Immature natural killer cell (primary cell): Measurements from ENCODE around the gene SOX6. TPM values are rescaled to one million over a fixed set of nuclear protein-coding genes. Genes with fewer than 3 reads are reported as not detected.

Experiments
- DNase-seq, 3 donors: peaks; one replicate each; pipeline ENCODE4 v3.0.0; 2022; ENCODE audit warnings: mixed read lengths in 1 of 3
- H3K27ac Mint-ChIP-seq, 6 donors: one replicate each; pipeline ENCODE4 v1.8.0; 2020; ENCODE audit warnings: mixed read lengths in 6 of 6, mild to moderate bottlenecking in 5 of 6, inconsistent platforms in 4 of 6, moderate library complexity in 3 of 6
- H3K27me3 Mint-ChIP-seq, 3 donors: one replicate each; pipeline ENCODE4 v1.8.0; 2020 to 2021; ENCODE audit warnings: low read depth in 3 of 3, mild to moderate bottlenecking in 3 of 3, mixed read lengths in 3 of 3, moderate library complexity in 3 of 3, inconsistent platforms in 1 of 3
- H3K36me3 Mint-ChIP-seq, 3 donors: one replicate each; pipeline ENCODE4 v1.8.0; 2020; ENCODE audit warnings: mixed read lengths in 3 of 3, inconsistent platforms in 2 of 3, mild to moderate bottlenecking in 2 of 3
- H3K4me1 Mint-ChIP-seq, 2 donors: one replicate each; pipeline ENCODE4 v1.8.0; 2020; ENCODE audit warnings: inconsistent platforms in 2 of 2, mild to moderate bottlenecking in 2 of 2, mixed read lengths in 2 of 2, moderate library complexity in 1 of 2
- H3K4me3 Mint-ChIP-seq, 5 donors: one replicate each; pipeline ENCODE4 v1.8.0; 2020; ENCODE audit warnings: mild to moderate bottlenecking in 5 of 5, mixed read lengths in 5 of 5, inconsistent platforms in 3 of 5, moderate library complexity in 3 of 5
- H3K9me3 Mint-ChIP-seq, 6 donors: one replicate each; pipeline ENCODE4 v1.8.0; 2020; ENCODE audit warnings: mild to moderate bottlenecking in 6 of 6, mixed read lengths in 6 of 6, inconsistent platforms in 4 of 6, moderate library complexity in 3 of 6
- polyA plus RNA-seq, 3 donors: library from polyadenylated mRNA; unstranded; fragments of 300-500 nt; fragmentation: Illumina TruSeq; gene quantifications; one replicate each; pipeline ENCODE4 v1.2.3, GENCODE V29; 2021

The SOX6 gene
- polyA plus RNA-seq, 3 donors from 2014 or later, result not detected

GRCh38 chr11:15944460-15944859, 411.9 kb downstream of the SOX6 start:
- H3K4me1 Mint-ChIP-seq, result no peaks in the 10 kb centered on the region
- no peaks in the 10 kb centered on the region for H3K36me3 Mint-ChIP-seq
- no peak overlapping the region for H3K27ac Mint-ChIP-seq
- no peak overlapping the region for H3K4me3 Mint-ChIP-seq
- peaks cover 2 to 14% (median 8%) of the 10 kb centered on the region in 6 donors for H3K9me3 Mint-ChIP-seq
- no peak for DNase-seq
- peaks cover 2 to 6% (median 3%) of the 10 kb centered on the region in 3 donors for H3K27me3 Mint-ChIP-seq

- Mint-ChIP-seq H3K27me3 (peaks cover 2 to 6% (median 3%) of the 10 kb centered on the region in 3 donors), H3K9me3 (peaks cover 2 to 12% (median 7%) of the 10 kb centered on the region in 6 donors), H3K27ac (no peak overlapping the region), H3K36me3 (no peaks in the 10 kb centered on the region), H3K4me1 (no peaks in the 10 kb centered on the region), H3K4me3 (no peak overlapping the region)
- no peak for DNase-seq
These were observed 412.7 kb downstream of the SOX6 start for GRCh38 chr11:15943418-15944197.

- peaks cover 0 to 6% (median 2%) of the 10 kb centered on the region in 3 donors for H3K27me3 Mint-ChIP-seq
- H3K27ac Mint-ChIP-seq, result no peak overlapping the region
- H3K4me3 Mint-ChIP-seq, result no peak overlapping the region
- H3K36me3 Mint-ChIP-seq, result no peaks in the 10 kb centered on the region
- H3K9me3 Mint-ChIP-seq, result peaks cover 0 to 9% (median 6%) of the 10 kb centered on the region in 6 donors
- DNase-seq, result no peak
- no peaks in the 10 kb centered on the region for H3K4me1 Mint-ChIP-seq
These were observed 413.4 kb downstream of the SOX6 start for GRCh38 chr11:15942936-15943335.

GRCh38 chr11:15942126-15942525, 414.2 kb downstream of the SOX6 start:
- H3K27me3 Mint-ChIP-seq, result peaks cover 0 to 6% (median 2%) of the 10 kb centered on the region in 3 donors
- no peak overlapping the region for H3K27ac Mint-ChIP-seq
- H3K9me3 Mint-ChIP-seq, result peaks cover 0 to 6% (median 5%) of the 10 kb centered on the region in 6 donors
- H3K4me1 Mint-ChIP-seq, result no peaks in the 10 kb centered on the region
- no peaks in the 10 kb centered on the region for H3K36me3 Mint-ChIP-seq
- no peak for DNase-seq
- no peak overlapping the region for H3K4me3 Mint-ChIP-seq

GRCh38 chr11:15941206-15941770, 415.1 kb downstream of the SOX6 start:
- DNase-seq, result no peak
- H3K4me1 Mint-ChIP-seq, result no peaks in the 10 kb centered on the region
- H3K36me3 Mint-ChIP-seq, result no peaks in the 10 kb centered on the region
- peaks cover 0 to 6% (median 3%) of the 10 kb centered on the region in 6 donors for H3K9me3 Mint-ChIP-seq
- peaks cover 0 to 8% (median 2%) of the 10 kb centered on the region in 3 donors for H3K27me3 Mint-ChIP-seq
- no peak overlapping the region for H3K27ac Mint-ChIP-seq
- H3K4me3 Mint-ChIP-seq, result no peak overlapping the region

- Mint-ChIP-seq H3K9me3 (peaks cover 0 to 6% (median 2%) of the 10 kb centered on the region in 6 donors), H3K4me3 (no peak overlapping the region), H3K27ac (no peak overlapping the region), H3K36me3 (no peaks in the 10 kb centered on the region), H3K27me3 (peaks cover 0 to 8% (median 2%) of the 10 kb centered on the region in 3 donors), H3K4me1 (no peaks in the 10 kb centered on the region)
- DNase-seq, result peak in 2 of 3 donors; percentile 19 to 21
These were observed 415.7 kb downstream of the SOX6 start for GRCh38 chr11:15940462-15941205.

GRCh38 chr11:15938983-15939382, 417.4 kb downstream of the SOX6 start:
- Mint-ChIP-seq H3K4me3 (no peak overlapping the region), H3K27ac (no peak overlapping the region), H3K9me3 (peaks cover 0 to 8% (median 2%) of the 10 kb centered on the region in 6 donors), H3K4me1 (no peaks in the 10 kb centered on the region), H3K36me3 (no peaks in the 10 kb centered on the region), H3K27me3 (peaks cover 0 to 8% (median 2%) of the 10 kb centered on the region in 3 donors)
- DNase-seq, result no peak

GRCh38 chr11:15938121-15938611, 418.2 kb downstream of the SOX6 start:
- Mint-ChIP-seq H3K9me3 (peaks cover 0 to 11% (median 4%) of the 10 kb centered on the region in 6 donors), H3K4me3 (no peak overlapping the region), H3K4me1 (no peaks in the 10 kb centered on the region), H3K36me3 (no peaks in the 10 kb centered on the region), H3K27me3 (peaks cover 0 to 8% (median 2%) of the 10 kb centered on the region in 3 donors), H3K27ac (no peak overlapping the region)
- no peak for DNase-seq

GRCh38 chr11:15937601-15938120, 418.7 kb downstream of the SOX6 start:
- H3K4me3 Mint-ChIP-seq, result no peak overlapping the region
- peaks cover 0 to 8% (median 2%) of the 10 kb centered on the region in 3 donors for H3K27me3 Mint-ChIP-seq
- H3K4me1 Mint-ChIP-seq, result no peaks in the 10 kb centered on the region
- H3K27ac Mint-ChIP-seq, result no peak overlapping the region
- peaks cover 0 to 11% (median 4%) of the 10 kb centered on the region in 6 donors for H3K9me3 Mint-ChIP-seq
- no peak for DNase-seq
- H3K36me3 Mint-ChIP-seq, result no peaks in the 10 kb centered on the region

- no peak for DNase-seq
- Mint-ChIP-seq H3K36me3 (no peaks in the 10 kb centered on the region), H3K4me1 (no peaks in the 10 kb centered on the region), H3K27me3 (peaks cover 0 to 4% (median 0%) of the 10 kb centered on the region in 3 donors), H3K9me3 (peaks cover 0 to 11% (median 5%) of the 10 kb centered on the region in 6 donors), H3K4me3 (no peak overlapping the region), H3K27ac (no peak overlapping the region)
These were observed 420.3 kb downstream of the SOX6 start for GRCh38 chr11:15936011-15936410.

GRCh38 chr11:15935373-15935772, 421.0 kb downstream of the SOX6 start:
- Mint-ChIP-seq H3K4me1 (no peaks in the 10 kb centered on the region), H3K4me3 (no peak overlapping the region), H3K27ac (no peak overlapping the region), H3K27me3 (peaks cover 0 to 4% (median 3%) of the 10 kb centered on the region in 3 donors), H3K9me3 (peaks cover 0 to 11% (median 5%) of the 10 kb centered on the region in 6 donors), H3K36me3 (no peaks in the 10 kb centered on the region)
- DNase-seq, result no peak

GRCh38 chr11:15933886-15934625, 422.3 kb downstream of the SOX6 start:
- H3K36me3 Mint-ChIP-seq, result no peaks in the 10 kb centered on the region
- no peak for DNase-seq
- H3K9me3 Mint-ChIP-seq, result peaks cover 0 to 11% (median 4%) of the 10 kb centered on the region in 6 donors
- H3K27me3 Mint-ChIP-seq, result peaks cover 0 to 4% (median 3%) of the 10 kb centered on the region in 3 donors
- no peak overlapping the region for H3K4me3 Mint-ChIP-seq
- no peak overlapping the region for H3K27ac Mint-ChIP-seq
- H3K4me1 Mint-ChIP-seq, result no peaks in the 10 kb centered on the region

- Mint-ChIP-seq H3K4me3 (no peak overlapping the region), H3K27me3 (peaks cover 0 to 4% (median 3%) of the 10 kb centered on the region in 3 donors), H3K36me3 (no peaks in the 10 kb centered on the region), H3K27ac (no peak overlapping the region), H3K9me3 (peaks cover 0 to 11% (median 4%) of the 10 kb centered on the region in 6 donors), H3K4me1 (no peaks in the 10 kb centered on the region)
- DNase-seq, result no peak
These were observed 423.9 kb downstream of the SOX6 start for GRCh38 chr11:15932417-15932816.
